HEK293T (cell line): ENCODE results near the gene MAP3K21.

ENCODE experiments used
- CTCF ChIA-PET: fragments of 350-600 bp; formaldehyde crosslinking; extraction: SDS; loops from one replicate; lab custom pipeline; 2021; ENCODE audit warnings: antibody characterized with exemption, inconsistent platforms; lab: Yijun Ruan, JAX
- POLR2A ChIA-PET: fragments of 350-600 bp; formaldehyde crosslinking; extraction: SDS; loops from one replicate; lab custom pipeline; 2020; ENCODE audit warnings: antibody characterized with exemption, inconsistent platforms; lab: Yijun Ruan, JAX
- DNase-seq: peaks from one replicate; pipeline ENCODE4 v3.0.0; 2012; ENCODE audit warnings: mixed read lengths; ENCODE audit errors: extremely low spot score
- ARNT ChIP-seq: fragments of 450-650 bp; IDR thresholded peaks from 2 replicates; pipeline ENCODE4 v1.6.1; 2017; ENCODE audit warnings: mild to moderate bottlenecking
- BHLHE40 ChIP-seq: fragments of 450-650 bp; IDR thresholded peaks from 2 replicates; pipeline ENCODE4 v1.6.1; 2016; ENCODE audit warnings: mild to moderate bottlenecking, moderate library complexity, borderline replicate concordance
- CTBP1 ChIP-seq: fragments of 450-650 bp; IDR thresholded peaks from 2 replicates; pipeline ENCODE4 v1.6.1; 2016; ENCODE audit warnings: borderline replicate concordance
- ELF4 ChIP-seq: fragments of 450-650 bp; IDR thresholded peaks from 2 replicates; pipeline ENCODE4 v1.6.1; 2017; ENCODE audit warnings: antibody characterized with exemption
- FOXA1 ChIP-seq: fragments of 450-650 bp; IDR thresholded peaks from 2 replicates; pipeline ENCODE4 v1.6.1; 2016; ENCODE audit warnings: mild to moderate bottlenecking
- FOXK2 ChIP-seq: fragments of 450-650 bp; IDR thresholded peaks from 2 replicates; pipeline ENCODE4 v1.6.1; 2016; ENCODE audit warnings: mild to moderate bottlenecking
- FOXM1 ChIP-seq: fragments of 450-650 bp; IDR thresholded peaks from 2 replicates; pipeline ENCODE4 v1.6.1; 2017; ENCODE audit warnings: mild to moderate bottlenecking, borderline replicate concordance
- HDGF ChIP-seq: fragments of 450-650 bp; IDR thresholded peaks from 2 replicates; pipeline ENCODE4 v1.6.1; 2017; ENCODE audit warnings: antibody characterized with exemption, borderline replicate concordance
- L3MBTL2 ChIP-seq: fragments of 450-650 bp; conservative IDR thresholded peaks from 2 replicates; pipeline ENCODE4 v1.6.1; 2016; ENCODE audit warnings: mild to moderate bottlenecking
- LEF1 ChIP-seq: fragments of 450-650 bp; IDR thresholded peaks from 2 replicates; pipeline ENCODE4 v1.6.1; 2017; ENCODE audit warnings: mild to moderate bottlenecking, borderline replicate concordance
- NFRKB ChIP-seq: fragments of 450-650 bp; IDR thresholded peaks from 2 replicates; pipeline ENCODE4 v1.6.1; 2016; ENCODE audit warnings: mild to moderate bottlenecking, moderate library complexity
- PKNOX1 ChIP-seq: fragments of 450-650 bp; IDR thresholded peaks from 2 replicates; pipeline ENCODE4 v1.6.1; 2016
- SP1 ChIP-seq: fragments of 450-650 bp; IDR thresholded peaks from 2 replicates; pipeline ENCODE4 v1.6.1; 2017
- SUZ12 ChIP-seq: fragments of 450-650 bp; IDR thresholded peaks from 2 replicates; pipeline ENCODE4 v1.6.1; 2016; ENCODE audit warnings: mild to moderate bottlenecking
- TARDBP ChIP-seq: fragments of 450-650 bp; IDR thresholded peaks from 2 replicates; pipeline ENCODE4 v1.6.1; 2016
- ZNF384 ChIP-seq: fragments of 450-650 bp; IDR thresholded peaks from 2 replicates; pipeline ENCODE4 v1.6.1; 2016

The MAP3K21 gene

GRCh38 chr1:233328142-233328921, 808 bp downstream of the MAP3K21 start:
- TF ChIP-seq LEF1: 0 out of 2 replicates have a peak, but pooled peaks have one; percentile 8
- TF ChIP-seq FOXK2: no peak
- no peak for TF ChIP-seq BHLHE40
- TF ChIP-seq NFRKB: no peak
- TF ChIP-seq FOXM1: no peak
- no peak for TF ChIP-seq CTBP1
- no peak for TF ChIP-seq ELF4
- TF ChIP-seq ARNT: peak; percentile 16; the same call in 1 of the 2 replicates
- no peak for TF ChIP-seq HDGF
- TF ChIP-seq SP1: no peak
- TF ChIP-seq TARDBP: no peak
- no peak for TF ChIP-seq FOXA1
- TF ChIP-seq L3MBTL2: peak; percentile 84
- no peak for TF ChIP-seq SUZ12
- no peak for TF ChIP-seq ZNF384
- no peak for TF ChIP-seq PKNOX1
- peak; percentile 27 for DNase-seq
- ChIA-PET CTCF (interaction anchor here (1.7 kb wide), 1 partner anchor 23 kb away, joined by 3 read pairs; no protein-coding TSS in a partner anchor), POLR2A (interaction anchor here (0.8 to 2.1 kb wide), 4 partner anchors 12 to 285 kb away, joined by 3 to 8 read pairs (median 4); partner anchors contain the start of gene KCNK1)

GRCh38 chr1:233331676-233332519, 4.4 kb downstream of the MAP3K21 start:
- ChIA-PET CTCF (interaction anchor here (1.4 kb wide), 1 partner anchor 74 kb away, joined by 4 read pairs; no protein-coding TSS in a partner anchor), POLR2A (no interaction called here)
- no peak for DNase-seq
- TF ChIP-seq ELF4 (no peak), NFRKB (no peak), PKNOX1 (no peak), CTBP1 (no peak), FOXA1 (no peak), BHLHE40 (no peak), TARDBP (no peak), ZNF384 (no peak), ARNT (no peak)

- CTCF ChIA-PET: interaction anchor here (0.7 to 1.4 kb wide), 2 partner anchors 76 to 563 kb away, joined by 3 to 4 read pairs; no protein-coding TSS in a partner anchor
- no peak for TF ChIP-seq SUZ12
- TF ChIP-seq FOXK2: no peak
- TF ChIP-seq ELF4: no peak
- TF ChIP-seq TARDBP: no peak
- TF ChIP-seq CTBP1: no peak
- TF ChIP-seq FOXM1: no peak
- no peak for TF ChIP-seq BHLHE40
- no peak for TF ChIP-seq PKNOX1
- TF ChIP-seq ZNF384: no peak
- no peak for TF ChIP-seq FOXA1
- TF ChIP-seq NFRKB: no peak
- no peak for TF ChIP-seq LEF1
- TF ChIP-seq ARNT: no peak
- TF ChIP-seq L3MBTL2: no peak
- TF ChIP-seq SP1: no peak
- TF ChIP-seq HDGF: no peak
- DNase-seq: no peak
- POLR2A ChIA-PET: no interaction called here
Observed at GRCh38 chr1:233333086-233333485, 5.6 kb downstream of the MAP3K21 start.

GRCh38 chr1:233334092-233334491, 6.6 kb downstream of the MAP3K21 start:
- ChIA-PET CTCF (interaction anchor here (0.6 to 0.7 kb wide), 2 partner anchors 30 to 38 kb away, joined by 3 to 4 read pairs; no protein-coding TSS in a partner anchor), POLR2A (interaction anchor here (0.6 kb wide), 1 partner anchor 565 kb away, joined by 6 read pairs; no protein-coding TSS in a partner anchor)
- no peak for DNase-seq
- no peak for TF ChIP-seq HDGF
- no peak for TF ChIP-seq NFRKB
- no peak for TF ChIP-seq FOXK2
- no peak for TF ChIP-seq SP1
- no peak for TF ChIP-seq CTBP1
- TF ChIP-seq L3MBTL2: no peak
- TF ChIP-seq FOXM1: no peak
- TF ChIP-seq PKNOX1: no peak
- no peak for TF ChIP-seq TARDBP
- TF ChIP-seq SUZ12: no peak
- no peak for TF ChIP-seq ZNF384
- no peak for TF ChIP-seq ARNT
- TF ChIP-seq ELF4: no peak
- TF ChIP-seq LEF1: no peak
- TF ChIP-seq BHLHE40: no peak
- no peak for TF ChIP-seq FOXA1
